Neural progenitor cell (in vitro differentiated cells): ENCODE results near the gene PADI1. TPM values are rescaled to one million over a fixed set of nuclear protein-coding genes. Genes with fewer than 3 reads are reported as not detected.

Source experiments
- DNase-seq: peaks from one replicate; pipeline ENCODE4 v3.0.0-alpha.2; 2016; ENCODE audit warnings: low spot score
- H2AFZ ChIP-seq: fragments of 200-600 bp; sonication (generic); replicated peaks from 2 replicates; pipeline ENCODE4 v1.6.1; 2016; ENCODE audit warnings: antibody characterized with exemption
- H3F3A ChIP-seq: fragments of 200-600 bp; sonication (generic); 2 replicates; pipeline ENCODE4 v1.6.1; 2016; ENCODE audit warnings: antibody characterized with exemption, low read depth
- H3K27ac ChIP-seq: fragments of 200-600 bp; sonication (generic); 2 replicates; pipeline ENCODE4 v1.5.1; 2016; ENCODE audit warnings: mild to moderate bottlenecking
- H3K27me3 ChIP-seq: fragments of 200-600 bp; sonication (generic); 2 replicates; pipeline ENCODE4 v1.6.1; 2016; ENCODE audit warnings: mild to moderate bottlenecking, moderate library complexity
- H3K36me3 ChIP-seq: fragments of 200-600 bp; sonication (generic); 2 replicates; pipeline ENCODE4 v1.5.1; 2016
- H3K4me1 ChIP-seq: fragments of 200-600 bp; sonication (generic); 2 replicates; pipeline ENCODE4 v1.6.1; 2016; ENCODE audit warnings: mixed run types
- H3K4me2 ChIP-seq: fragments of 200-600 bp; sonication (generic); 2 replicates; pipeline ENCODE4 v1.6.1; 2016
- H3K4me3 ChIP-seq: fragments of 200-600 bp; sonication (generic); 2 replicates; pipeline ENCODE4 v1.5.1; 2016
- H3K79me2 ChIP-seq: fragments of 200-600 bp; sonication (generic); 2 replicates; pipeline ENCODE4 v1.6.1; 2016; ENCODE audit warnings: low read depth
- H3K9ac ChIP-seq: fragments of 200-600 bp; sonication (generic); 2 replicates; pipeline ENCODE4 v1.6.1; 2016
- H3K9me3 ChIP-seq: fragments of 200-600 bp; sonication (generic); 2 replicates; pipeline ENCODE4 v1.5.1; 2016; ENCODE audit warnings: low read depth
- H4K20me1 ChIP-seq: fragments of 200-600 bp; sonication (generic); 2 replicates; pipeline ENCODE4 v1.6.1; 2016; ENCODE audit warnings: low read depth
- H3K27ac Mint-ChIP-seq: 3 replicates; pipeline ENCODE4 v1.8.0; 2021; ENCODE audit warnings: mixed read lengths
- H3K27me3 Mint-ChIP-seq: 2 replicates; pipeline ENCODE4 v1.8.0; 2022; ENCODE audit warnings: low read depth, mild to moderate bottlenecking, inconsistent platforms, moderate library complexity, mixed read lengths; ENCODE audit not compliant: insufficient read depth
- H3K36me3 Mint-ChIP-seq: 3 replicates; pipeline ENCODE4 v1.8.0; 2021; ENCODE audit warnings: mixed read lengths
- H3K4me1 Mint-ChIP-seq: 3 replicates; pipeline ENCODE4 v1.8.0; 2021; ENCODE audit warnings: mixed read lengths
- H3K4me3 Mint-ChIP-seq: 3 replicates; pipeline ENCODE4 v1.8.0; 2021; ENCODE audit warnings: mild to moderate bottlenecking, moderate library complexity, mixed read lengths
- H3K9me3 Mint-ChIP-seq: 3 replicates; pipeline ENCODE4 v1.8.0; 2020; ENCODE audit warnings: mixed read lengths
- CTCF ChIP-seq: fragments of 200-600 bp; sonication (generic); IDR thresholded peaks from 2 replicates; pipeline ENCODE4 v1.5.1; 2017; ENCODE audit warnings: antibody characterized with exemption, mild to moderate bottlenecking
- EZH2 ChIP-seq: fragments of 200-600 bp; sonication (generic); IDR thresholded peaks from 2 replicates; pipeline ENCODE4 v1.6.1; 2017; ENCODE audit warnings: antibody characterized with exemption, mild to moderate bottlenecking, moderate library complexity
- EZH2phosphoT487 ChIP-seq: fragments of 200-600 bp; sonication (generic); IDR thresholded peaks from 2 replicates; pipeline ENCODE4 v1.6.1; 2017; ENCODE audit warnings: antibody characterized with exemption
- total RNA-seq: library from RNA; depleted of rRNA; stranded (reverse); fragments of >200 nt; gene quantifications from 2 replicates; pipeline ENCODE4 v1.2.3, GENCODE V29; 2015; ENCODE audit warnings: low replicate concordance

The PADI1 gene
- total RNA-seq, 1 donor from 2014 or later = 0.09 TPM

DNA sequence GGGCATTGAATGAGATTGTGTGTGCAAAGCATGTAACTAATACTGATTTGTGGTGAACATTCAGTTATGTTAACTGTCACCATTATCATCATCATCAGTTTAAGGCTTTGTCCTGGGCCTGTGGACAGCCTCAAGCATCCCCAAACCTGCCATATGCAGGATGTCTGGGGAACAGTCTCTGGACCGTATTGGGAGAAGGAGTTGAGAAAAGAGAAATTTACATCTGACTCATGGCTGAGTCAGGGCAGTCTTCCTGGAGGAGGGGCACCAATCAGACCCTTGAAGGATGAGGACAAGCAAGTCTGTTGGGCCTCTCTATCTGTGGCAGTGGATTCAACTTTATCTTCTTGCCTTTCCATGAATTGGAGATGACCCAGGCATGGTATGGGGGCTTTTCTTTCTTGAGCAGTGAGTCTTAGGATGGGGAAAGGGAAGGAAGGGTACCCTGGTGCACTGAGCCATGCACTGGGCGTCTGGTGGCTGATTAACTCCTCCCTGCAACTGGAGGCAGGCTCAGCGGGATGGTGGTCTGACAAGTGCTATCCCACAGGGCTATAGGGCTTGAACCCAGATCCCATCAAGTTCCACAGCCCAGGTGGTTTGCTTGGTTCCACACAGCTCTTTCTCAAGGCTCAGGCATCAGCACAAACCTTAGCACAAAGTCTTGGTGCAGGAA, 46.9 kb downstream of the PADI1 start:
- H3K79me2 ChIP-seq = no peaks in the 10 kb centered on the region
- no peak overlapping the region for H3K27ac Mint-ChIP-seq
- H3K9ac ChIP-seq = no peak overlapping the region
- no peak overlapping the region for H3K4me3 ChIP-seq
- H4K20me1 ChIP-seq = no peaks in the 10 kb centered on the region
- H3K36me3 Mint-ChIP-seq = no peaks in the 10 kb centered on the region
- H3K9me3 ChIP-seq = no peaks in the 10 kb centered on the region
- H3K9me3 Mint-ChIP-seq = no peaks in the 10 kb centered on the region
- no peaks in the 10 kb centered on the region for H3F3A ChIP-seq
- H3K4me3 Mint-ChIP-seq = no peak overlapping the region
- H3K4me1 Mint-ChIP-seq = peaks cover 3% of the 10 kb centered on the region
- H3K36me3 ChIP-seq = no peaks in the 10 kb centered on the region
- DNase-seq = no peak
- H3K27ac ChIP-seq = no peak overlapping the region
- H3K4me1 ChIP-seq = no peaks in the 10 kb centered on the region
- H3K27me3 ChIP-seq = no peaks in the 10 kb centered on the region
- peaks cover 8% of the 10 kb centered on the region for H3K27me3 Mint-ChIP-seq
- no peak overlapping the region for H3K4me2 ChIP-seq
- no peak overlapping the region for H2AFZ ChIP-seq
- no peak for TF ChIP-seq EZH2
- TF ChIP-seq CTCF = no peak
- no peak for TF ChIP-seq EZH2phosphoT487

- TF ChIP-seq EZH2 (no peak), EZH2phosphoT487 (no peak), CTCF (no peak)
- Histone ChIP-seq H3F3A (no peaks in the 10 kb centered on the region), H3K36me3 (no peaks in the 10 kb centered on the region), H3K4me2 (no peak overlapping the region), H4K20me1 (no peaks in the 10 kb centered on the region), H2AFZ (no peak overlapping the region), H3K27ac (no peak overlapping the region), H3K4me1 (no peaks in the 10 kb centered on the region), H3K9me3 (no peaks in the 10 kb centered on the region), H3K79me2 (no peaks in the 10 kb centered on the region), H3K4me3 (no peak overlapping the region), H3K27me3 (no peaks in the 10 kb centered on the region), H3K9ac (no peak overlapping the region)
- no peak for DNase-seq
- Mint-ChIP-seq H3K9me3 (no peaks in the 10 kb centered on the region), H3K36me3 (no peaks in the 10 kb centered on the region), H3K4me3 (no peak overlapping the region), H3K27me3 (no peaks in the 10 kb centered on the region), H3K27ac (no peak overlapping the region), H3K4me1 (peaks cover 5% of the 10 kb centered on the region)
These were observed 50.4 kb downstream of the PADI1 start for GRCh38 chr1:17255336-17255735.

DNA sequence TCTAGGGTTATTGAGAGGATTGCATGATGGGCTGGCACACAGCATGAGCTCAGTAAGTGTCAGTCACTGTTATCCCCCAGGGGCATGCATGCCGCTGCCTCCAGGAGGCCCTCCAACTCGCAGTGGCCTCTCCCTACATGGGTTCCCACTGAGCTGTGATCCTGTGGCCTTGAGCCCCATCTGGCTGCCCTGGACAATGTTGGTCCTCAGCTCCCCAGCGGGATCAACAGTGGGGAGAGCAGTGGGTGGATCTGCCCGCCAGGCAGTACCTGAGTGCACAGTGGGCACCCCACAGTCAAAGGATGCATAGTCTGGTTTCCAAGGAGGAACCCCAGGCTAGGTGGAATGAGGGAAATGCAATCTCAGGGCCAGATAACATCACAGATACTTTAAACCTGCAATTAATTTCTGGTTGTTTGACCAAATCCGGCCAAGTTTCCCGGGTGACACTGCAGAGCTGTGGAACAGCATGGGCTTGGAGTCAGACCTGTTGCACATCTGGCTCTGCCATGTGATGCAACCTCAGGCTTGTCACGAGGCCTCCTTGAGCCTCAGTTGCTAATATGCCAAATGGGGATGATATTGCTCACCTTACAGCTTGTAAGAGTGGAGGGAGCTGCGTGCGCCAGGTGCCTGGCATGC, 53.3 kb downstream of the PADI1 start:
- no peak overlapping the region for H3K4me2 ChIP-seq
- no peaks in the 10 kb centered on the region for H3K36me3 ChIP-seq
- no peak overlapping the region for H2AFZ ChIP-seq
- H3K4me1 ChIP-seq = no peaks in the 10 kb centered on the region
- no peak for TF ChIP-seq CTCF
- H3K9ac ChIP-seq = no peak overlapping the region
- peaks cover 2% of the 10 kb centered on the region for H3K4me1 Mint-ChIP-seq
- no peak overlapping the region for H3K4me3 Mint-ChIP-seq
- no peaks in the 10 kb centered on the region for H3K27me3 Mint-ChIP-seq
- no peak overlapping the region for H3K27ac ChIP-seq
- H3K4me3 ChIP-seq = no peak overlapping the region
- H4K20me1 ChIP-seq = no peaks in the 10 kb centered on the region
- no peaks in the 10 kb centered on the region for H3K9me3 Mint-ChIP-seq
- no peaks in the 10 kb centered on the region for H3K36me3 Mint-ChIP-seq
- no peaks in the 10 kb centered on the region for H3K79me2 ChIP-seq
- no peak for DNase-seq
- H3K9me3 ChIP-seq = no peaks in the 10 kb centered on the region
- H3K27ac Mint-ChIP-seq = no peak overlapping the region
- H3F3A ChIP-seq = no peaks in the 10 kb centered on the region
- H3K27me3 ChIP-seq = no peaks in the 10 kb centered on the region
